ENCODE measurements around the gene ATRIP.

Gene ATRIP

DNA sequence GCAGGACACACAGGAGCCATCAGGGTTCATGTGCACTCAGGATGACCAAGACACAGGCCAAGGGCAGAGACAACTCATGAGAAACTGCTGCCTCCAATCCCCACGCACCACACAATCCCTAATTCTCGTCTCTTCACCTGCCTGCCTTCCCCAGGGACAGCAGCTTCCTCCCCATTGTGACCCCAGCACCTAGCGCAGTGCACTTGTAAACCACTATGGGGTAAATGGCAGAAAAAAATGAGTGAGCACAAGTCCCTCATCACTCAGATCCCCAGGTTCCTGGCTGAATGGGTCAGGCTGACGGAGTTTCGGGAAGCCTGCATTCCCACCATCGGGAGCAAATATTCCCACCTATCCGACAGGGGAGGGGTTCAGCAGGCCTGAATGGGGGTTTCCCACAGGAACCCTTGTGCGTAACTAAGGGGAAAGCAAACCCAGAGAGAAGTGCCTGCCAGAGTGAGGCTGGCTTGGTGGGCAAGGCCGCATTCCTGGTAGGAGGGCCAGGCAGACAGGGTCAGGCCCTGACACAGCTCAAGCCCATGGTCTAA is 35.4 kb upstream of the ATRIP start:
- TF ChIP-seq, protein P1, sequence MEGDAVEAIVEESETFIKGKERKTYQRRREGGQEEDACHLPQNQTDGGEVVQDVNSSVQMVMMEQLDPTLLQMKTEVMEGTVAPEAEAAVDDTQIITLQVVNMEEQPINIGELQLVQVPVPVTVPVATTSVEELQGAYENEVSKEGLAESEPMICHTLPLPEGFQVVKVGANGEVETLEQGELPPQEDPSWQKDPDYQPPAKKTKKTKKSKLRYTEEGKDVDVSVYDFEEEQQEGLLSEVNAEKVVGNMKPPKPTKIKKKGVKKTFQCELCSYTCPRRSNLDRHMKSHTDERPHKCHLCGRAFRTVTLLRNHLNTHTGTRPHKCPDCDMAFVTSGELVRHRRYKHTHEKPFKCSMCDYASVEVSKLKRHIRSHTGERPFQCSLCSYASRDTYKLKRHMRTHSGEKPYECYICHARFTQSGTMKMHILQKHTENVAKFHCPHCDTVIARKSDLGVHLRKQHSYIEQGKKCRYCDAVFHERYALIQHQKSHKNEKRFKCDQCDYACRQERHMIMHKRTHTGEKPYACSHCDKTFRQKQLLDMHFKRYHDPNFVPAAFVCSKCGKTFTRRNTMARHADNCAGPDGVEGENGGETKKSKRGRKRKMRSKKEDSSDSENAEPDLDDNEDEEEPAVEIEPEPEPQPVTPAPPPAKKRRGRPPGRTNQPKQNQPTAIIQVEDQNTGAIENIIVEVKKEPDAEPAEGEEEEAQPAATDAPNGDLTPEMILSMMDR (conservative IDR thresholded peaks at IDR 0.05; ENCODE audit: low read depth): no peak
- ChIA-PET CTCF (interaction anchor here (1.2 kb wide), 1 partner anchor 25 kb away, joined by 7 read pairs; no protein-coding TSS in a partner anchor), POLR2A (ENCODE audit: low non-redundant PET) (no interaction called here)
- DNase-seq (ENCODE audit: low spot score): no peak
- peak overlapping the region; percentile 99 for H3K27ac ChIP-seq

GRCh38 chr3:48411606-48412374 is 34.7 kb upstream of the ATRIP start:
- peak overlapping the region; percentile 99 for H3K27ac ChIP-seq
- ChIA-PET POLR2A (ENCODE audit: low non-redundant PET) (no interaction called here), CTCF (no interaction called here)
- no peak for DNase-seq (ENCODE audit: low spot score)
- TF ChIP-seq, protein P1 (conservative IDR thresholded peaks at IDR 0.05; ENCODE audit: low read depth): no peak

- ChIA-PET POLR2A (ENCODE audit: low non-redundant PET) (no interaction called here), CTCF (no interaction called here)
- TF ChIP-seq, protein P1 (conservative IDR thresholded peaks at IDR 0.05; ENCODE audit: low read depth): no peak
- peak overlapping the region; percentile 99 for H3K27ac ChIP-seq
- DNase-seq (ENCODE audit: low spot score): no peak
Observed at GRCh38 chr3:48412375-48413001, 34.0 kb upstream of the ATRIP start.

GRCh38 chr3:48413086-48413485 is 33.5 kb upstream of the ATRIP start:
- peak overlapping the region; percentile 99 for H3K27ac ChIP-seq
- CTCF ChIA-PET: no interaction called here
- POLR2A ChIA-PET (ENCODE audit: low non-redundant PET): no interaction called here
- no peak for DNase-seq (ENCODE audit: low spot score)
- TF ChIP-seq, protein P1 (conservative IDR thresholded peaks at IDR 0.05; ENCODE audit: low read depth): no peak

- TF ChIP-seq, protein P1 (conservative IDR thresholded peaks at IDR 0.05; ENCODE audit: low read depth): no peak
- DNase-seq (ENCODE audit: low spot score): no peak
- CTCF ChIA-PET: no interaction called here
- peak overlapping the region; percentile 99 for H3K27ac ChIP-seq
- POLR2A ChIA-PET (ENCODE audit: low non-redundant PET): no interaction called here
Observed at GRCh38 chr3:48413611-48414010, 32.9 kb upstream of the ATRIP start.

- DNase-seq (ENCODE audit: low spot score): no peak
- POLR2A ChIA-PET (ENCODE audit: low non-redundant PET): no interaction called here
- CTCF ChIA-PET: interaction anchor here (1.1 kb wide), 1 partner anchor 21 kb away, joined by 6 read pairs; no protein-coding TSS in a partner anchor
- TF ChIP-seq, protein P1 (conservative IDR thresholded peaks at IDR 0.05; ENCODE audit: low read depth): no peak
- peak overlapping the region; percentile 99 for H3K27ac ChIP-seq
Observed at GRCh38 chr3:48414376-48415250, 31.9 kb upstream of the ATRIP start.
